AG09309 (cell line): Measurements from ENCODE around the gene NABP2.

ENCODE experiments used
- DNase-seq: peaks from one replicate; pipeline ENCODE4 v3.0.0-alpha.2; 2010; ENCODE audit warnings: low read depth
- H3K4me3 ChIP-seq: 2 replicates; pipeline ENCODE4 v1.5.1; 2011; ENCODE audit warnings: mild to moderate bottlenecking, low read depth, low read length, moderate library complexity; ENCODE audit not compliant: control insufficient read depth
- TF ChIP-seq, protein P1 (sequence below): IDR thresholded peaks from 2 replicates; pipeline ENCODE4 v1.5.1; 2011; ENCODE audit warnings: mild to moderate bottlenecking, low read depth, low read length, inconsistent platforms; ENCODE audit not compliant: insufficient read depth, control insufficient read depth; ENCODE audit errors: missing control alignments

The NABP2 gene

DNA sequence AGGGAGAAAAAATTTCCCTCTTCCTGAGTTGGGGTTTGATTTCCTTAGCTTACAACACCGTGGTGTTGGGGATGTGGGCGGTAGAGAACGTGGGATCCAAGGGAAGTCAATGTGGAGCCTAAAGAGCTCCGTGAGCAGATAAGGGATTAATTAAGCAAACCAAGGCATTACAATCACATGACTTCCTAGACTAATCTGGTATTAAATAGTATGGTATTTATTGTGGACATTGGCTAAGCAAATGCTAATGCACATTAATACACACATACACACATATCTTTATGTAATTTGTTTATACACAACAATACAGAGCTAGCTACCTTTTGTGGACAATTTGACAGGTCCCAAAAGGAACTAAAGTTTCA is 1.6 kb upstream of the NABP2 start:
- peak overlapping the region; percentile 95 for H3K4me3 ChIP-seq
- TF ChIP-seq, protein P1, sequence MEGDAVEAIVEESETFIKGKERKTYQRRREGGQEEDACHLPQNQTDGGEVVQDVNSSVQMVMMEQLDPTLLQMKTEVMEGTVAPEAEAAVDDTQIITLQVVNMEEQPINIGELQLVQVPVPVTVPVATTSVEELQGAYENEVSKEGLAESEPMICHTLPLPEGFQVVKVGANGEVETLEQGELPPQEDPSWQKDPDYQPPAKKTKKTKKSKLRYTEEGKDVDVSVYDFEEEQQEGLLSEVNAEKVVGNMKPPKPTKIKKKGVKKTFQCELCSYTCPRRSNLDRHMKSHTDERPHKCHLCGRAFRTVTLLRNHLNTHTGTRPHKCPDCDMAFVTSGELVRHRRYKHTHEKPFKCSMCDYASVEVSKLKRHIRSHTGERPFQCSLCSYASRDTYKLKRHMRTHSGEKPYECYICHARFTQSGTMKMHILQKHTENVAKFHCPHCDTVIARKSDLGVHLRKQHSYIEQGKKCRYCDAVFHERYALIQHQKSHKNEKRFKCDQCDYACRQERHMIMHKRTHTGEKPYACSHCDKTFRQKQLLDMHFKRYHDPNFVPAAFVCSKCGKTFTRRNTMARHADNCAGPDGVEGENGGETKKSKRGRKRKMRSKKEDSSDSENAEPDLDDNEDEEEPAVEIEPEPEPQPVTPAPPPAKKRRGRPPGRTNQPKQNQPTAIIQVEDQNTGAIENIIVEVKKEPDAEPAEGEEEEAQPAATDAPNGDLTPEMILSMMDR = no peak
- DNase-seq = no peak

DNA sequence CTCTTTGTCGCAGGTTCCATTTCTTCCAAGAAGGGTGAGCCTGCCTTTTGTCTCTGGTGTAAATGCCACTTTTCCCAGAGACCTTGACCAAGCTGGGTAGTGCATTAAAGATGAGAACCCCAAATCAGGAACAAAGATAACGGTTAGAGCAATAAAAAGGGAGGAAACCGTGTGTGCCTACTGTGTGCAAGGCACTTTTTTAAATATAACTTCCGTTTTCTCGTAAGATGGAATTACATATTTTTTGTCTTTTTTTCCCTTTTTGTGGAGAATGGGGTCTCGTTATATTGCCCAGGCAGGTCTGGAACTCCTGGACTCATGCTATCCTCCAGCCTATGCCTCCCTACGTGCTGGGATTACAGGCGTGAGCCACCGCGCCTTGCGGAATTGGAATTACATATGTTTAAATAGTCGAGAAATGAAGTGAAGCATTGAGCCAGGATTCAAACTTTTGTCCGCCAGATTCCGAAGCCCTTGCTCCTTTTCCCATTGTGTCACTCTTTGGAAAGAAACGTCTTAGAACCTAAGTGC is 506 bp upstream of the NABP2 start:
- TF ChIP-seq, protein P1 = no peak
- no peak for DNase-seq
- H3K4me3 ChIP-seq = peak overlapping the region; percentile 1; the same call in 1 of the 2 replicates

- TF ChIP-seq, protein P1 = no peak
- peak overlapping the region; percentile 86 for H3K4me3 ChIP-seq
- DNase-seq = no peak
Observed at GRCh38 chr12:56224954-56225353, 812 bp downstream of the NABP2 start.

DNA sequence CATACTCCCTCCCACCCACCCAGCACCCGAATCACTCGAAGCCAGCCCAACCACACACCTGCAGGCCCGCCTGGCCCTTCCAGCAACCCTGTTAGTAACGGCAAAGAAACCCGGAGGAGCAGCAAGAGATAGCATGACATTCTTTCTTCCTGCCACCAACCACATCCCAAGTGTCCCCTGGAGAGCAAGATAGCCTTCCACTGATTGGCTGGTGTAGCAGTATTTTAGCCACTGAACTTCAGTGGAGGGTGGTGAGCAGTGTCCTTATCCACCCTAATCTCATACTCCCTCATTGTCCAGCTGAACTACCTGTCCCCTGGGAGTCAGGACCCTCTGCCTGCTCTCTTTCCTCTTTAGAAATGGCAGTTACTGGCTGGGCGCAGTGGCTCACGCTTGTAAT is 4.9 kb downstream of the NABP2 start:
- TF ChIP-seq, protein P1 = no peak
- no peak overlapping the region for H3K4me3 ChIP-seq
- DNase-seq = no peak

DNA sequence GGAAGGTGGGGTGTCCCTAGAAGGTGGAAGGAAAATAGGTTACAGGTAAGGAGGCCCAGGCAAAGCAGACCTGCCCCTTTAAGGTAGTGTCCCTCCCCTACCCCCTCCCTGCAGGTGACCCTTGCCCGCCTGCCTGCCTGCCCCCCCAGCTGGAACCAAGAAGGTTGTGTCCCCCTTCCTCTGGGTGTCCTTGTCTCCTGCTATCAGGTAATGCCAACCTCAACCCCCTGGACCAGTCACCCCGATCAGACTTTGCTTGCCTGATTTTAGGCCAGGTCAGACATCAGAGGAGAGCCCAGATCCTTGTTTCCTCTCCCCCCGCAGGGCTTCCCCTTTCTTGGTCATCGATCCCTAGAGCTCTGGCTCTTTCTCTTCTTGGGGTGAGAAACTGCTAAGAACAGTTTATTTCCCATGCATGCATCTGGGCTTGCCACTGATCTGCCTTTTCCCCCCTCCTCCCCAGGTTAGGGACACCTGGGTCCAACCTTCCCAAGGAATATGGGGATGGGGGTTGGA is 5.8 kb downstream of the NABP2 start, which contains the start of gene SLC39A5:
TSS of gene SLC39A5 (plus strand) at position 136 of the 516 bp plus-strand sequence. CDS start 1,224 bp downstream, outside the sequence.
- DNase-seq = no peak
- TF ChIP-seq, protein P1 = no peak

DNA sequence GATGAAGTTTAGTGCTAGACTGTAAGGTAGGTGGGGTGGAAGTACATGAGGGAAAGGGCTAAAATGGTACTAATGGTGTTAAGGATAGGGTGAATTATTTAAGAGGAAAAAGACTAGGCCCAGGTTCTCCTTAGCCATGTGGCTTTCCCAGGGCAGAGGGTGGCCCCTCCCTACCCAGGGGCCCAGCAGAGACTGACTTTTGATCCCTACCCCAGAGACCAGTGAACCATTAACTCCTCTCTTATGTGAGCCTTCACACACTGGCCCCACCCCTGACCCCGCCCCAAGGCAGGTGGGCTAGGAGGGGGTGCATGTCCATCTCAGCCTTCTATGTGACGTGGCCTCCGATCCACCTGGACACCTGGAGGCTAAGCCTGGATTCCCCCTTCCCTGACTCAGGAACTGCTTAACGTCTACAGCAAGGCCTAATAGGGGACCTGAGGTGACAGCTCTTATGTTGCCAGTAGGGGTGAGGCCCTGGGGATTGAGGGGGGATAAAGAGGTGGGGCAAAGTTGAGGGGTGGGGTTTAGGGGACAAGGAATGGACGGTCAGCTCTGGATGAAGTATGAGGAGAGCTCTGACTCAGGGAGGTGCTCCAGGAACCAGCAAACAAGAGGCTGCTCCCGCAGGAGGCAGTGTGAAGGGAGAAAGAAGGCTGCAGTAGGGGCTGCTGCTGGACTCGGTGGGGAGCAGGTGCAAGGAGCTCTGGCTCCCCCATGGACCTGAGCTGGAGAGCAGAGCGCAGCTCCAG is 6.5 kb downstream of the NABP2 start:
- DNase-seq = no peak
- TF ChIP-seq, protein P1 = no peak
- no peak overlapping the region for H3K4me3 ChIP-seq

More for the DNA sequence above, 5.8 kb downstream of the NABP2 start, which contains the start of gene SLC39A5:
- no peak within 1 kb of the TSS for H3K4me3 ChIP-seq
